ENCODE data around the gene CROCC2. TPM values are rescaled to one million over a fixed set of nuclear protein-coding genes. Genes with fewer than 3 reads are reported as not detected.

Gene CROCC2
- total and polyA plus RNA-seq, 2 donors from 2014 or later, result 0.13 TPM; not detected in 1

DNA sequence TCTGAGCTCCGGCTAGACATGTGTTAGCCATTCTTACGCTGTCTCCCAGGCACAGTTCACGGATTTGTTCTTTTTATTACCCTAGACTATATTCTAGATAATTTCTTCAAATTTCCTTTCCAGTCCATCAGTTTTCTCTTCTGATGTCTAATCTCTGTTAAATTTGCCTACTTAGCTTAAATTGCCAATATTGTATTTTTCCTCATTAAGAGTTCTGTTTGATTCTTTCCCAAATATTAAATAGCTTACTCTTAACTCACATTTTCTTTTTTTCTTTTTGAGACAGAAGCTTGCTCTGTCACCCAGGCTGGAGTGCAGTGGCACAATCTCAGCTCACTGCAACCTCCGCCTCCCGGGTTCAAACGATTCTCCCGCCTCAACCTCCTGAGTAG lies 21.2 kb downstream of the CROCC2 start:
- intact Hi-C loops (cut with DNase I), result no loop called here
- Histone ChIP-seq H3K4me3 (ENCODE audit: low read length in 3 of 3) (no peak overlapping the region), H3K36me3 (ENCODE audit: control insufficient read depth in 2 of 3, insufficient read depth in 3 of 3, low read length in 3 of 3) (no peaks in the 10 kb centered on the region), H3K9ac (ENCODE audit: low read length in 3 of 3) (no peak overlapping the region), H3K27ac (ENCODE audit: low read depth in 2 of 2, low read length in 2 of 2) (no peak overlapping the region), H3K9me3 (ENCODE audit: control insufficient read depth in 2 of 3, insufficient read depth in 1 of 3, low read length in 3 of 3) (peaks cover 0 to 6% (median 0%) of the 10 kb centered on the region in 3 donors), H3K27me3 (ENCODE audit: control insufficient read depth, insufficient read depth, low read length) (no peaks in the 10 kb centered on the region), H3K4me1 (ENCODE audit: control insufficient read depth in 2 of 3, insufficient read depth in 2 of 3, low read depth in 1 of 3, low read length in 3 of 3) (no peaks in the 10 kb centered on the region)
- FAIRE-seq (no peak), DNase-seq (no peak)
- TF ChIP-seq CTCF (IDR thresholded peaks at IDR 0.05; ENCODE audit: borderline replicate concordance, extremely low read depth, insufficient read depth), result no peak

DNA sequence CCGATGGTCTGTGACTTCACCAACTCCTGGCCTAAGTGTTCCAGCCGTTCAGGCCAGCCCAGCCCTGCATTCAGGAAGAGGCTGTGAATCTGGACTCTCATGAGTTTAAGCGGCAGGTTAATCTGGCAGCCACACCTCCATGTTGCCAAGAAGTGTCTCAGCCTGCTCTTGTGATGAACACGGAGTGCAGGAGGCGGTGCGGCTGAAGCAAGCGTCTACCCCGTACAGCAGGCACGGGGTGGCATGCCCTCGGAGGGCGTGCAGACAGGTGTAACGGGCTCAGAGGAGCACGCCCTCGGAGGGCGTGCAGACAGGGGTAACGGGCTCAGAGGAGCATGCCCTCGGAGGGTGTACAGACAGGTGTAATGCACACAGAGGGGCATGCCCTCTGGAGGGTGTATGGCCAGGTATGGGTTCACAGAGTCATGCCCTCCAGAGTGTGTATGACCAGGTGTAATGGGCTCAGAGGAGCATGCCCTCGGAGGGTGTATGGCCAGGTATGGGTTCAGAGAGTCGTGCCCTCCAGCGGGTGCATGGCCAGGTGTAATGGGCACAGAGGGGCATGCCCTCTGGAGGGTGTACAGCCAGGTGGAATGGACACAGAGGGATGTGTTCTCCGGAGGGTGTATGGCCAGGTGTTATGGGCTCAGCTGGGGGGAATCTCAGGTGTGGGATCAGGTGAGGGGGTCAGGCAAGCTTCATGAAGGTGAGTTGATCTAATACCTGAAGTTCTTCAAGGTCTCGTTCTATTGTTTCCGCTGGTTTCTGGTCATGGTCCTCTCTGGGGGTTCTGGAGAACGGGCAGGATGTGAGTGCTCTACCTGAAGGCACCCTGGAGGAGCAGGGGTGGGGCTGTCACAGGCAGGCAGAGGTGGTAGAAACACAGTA lies 22.6 kb downstream of the CROCC2 start:
- Histone ChIP-seq H3K27me3 (ENCODE audit: control insufficient read depth, insufficient read depth, low read length) (no peaks in the 10 kb centered on the region), H3K9ac (ENCODE audit: low read length in 3 of 3) (no peak overlapping the region), H3K4me1 (ENCODE audit: control insufficient read depth in 2 of 3, insufficient read depth in 2 of 3, low read depth in 1 of 3, low read length in 3 of 3) (no peaks in the 10 kb centered on the region), H3K4me3 (ENCODE audit: low read length in 3 of 3) (no peak overlapping the region), H3K9me3 (ENCODE audit: control insufficient read depth in 2 of 3, insufficient read depth in 1 of 3, low read length in 3 of 3) (peaks cover 0 to 6% (median 0%) of the 10 kb centered on the region in 3 donors), H3K27ac (ENCODE audit: low read depth in 2 of 2, low read length in 2 of 2) (no peak overlapping the region), H3K36me3 (ENCODE audit: control insufficient read depth in 2 of 3, insufficient read depth in 3 of 3, low read length in 3 of 3) (no peaks in the 10 kb centered on the region)
- FAIRE-seq (no peak), DNase-seq (peak in 2 of 5 donors; percentile 4 to 25)
- TF ChIP-seq CTCF (IDR thresholded peaks at IDR 0.05; ENCODE audit: borderline replicate concordance, extremely low read depth, insufficient read depth), result no peak
- intact Hi-C loops (cut with DNase I), result no loop called here

DNA sequence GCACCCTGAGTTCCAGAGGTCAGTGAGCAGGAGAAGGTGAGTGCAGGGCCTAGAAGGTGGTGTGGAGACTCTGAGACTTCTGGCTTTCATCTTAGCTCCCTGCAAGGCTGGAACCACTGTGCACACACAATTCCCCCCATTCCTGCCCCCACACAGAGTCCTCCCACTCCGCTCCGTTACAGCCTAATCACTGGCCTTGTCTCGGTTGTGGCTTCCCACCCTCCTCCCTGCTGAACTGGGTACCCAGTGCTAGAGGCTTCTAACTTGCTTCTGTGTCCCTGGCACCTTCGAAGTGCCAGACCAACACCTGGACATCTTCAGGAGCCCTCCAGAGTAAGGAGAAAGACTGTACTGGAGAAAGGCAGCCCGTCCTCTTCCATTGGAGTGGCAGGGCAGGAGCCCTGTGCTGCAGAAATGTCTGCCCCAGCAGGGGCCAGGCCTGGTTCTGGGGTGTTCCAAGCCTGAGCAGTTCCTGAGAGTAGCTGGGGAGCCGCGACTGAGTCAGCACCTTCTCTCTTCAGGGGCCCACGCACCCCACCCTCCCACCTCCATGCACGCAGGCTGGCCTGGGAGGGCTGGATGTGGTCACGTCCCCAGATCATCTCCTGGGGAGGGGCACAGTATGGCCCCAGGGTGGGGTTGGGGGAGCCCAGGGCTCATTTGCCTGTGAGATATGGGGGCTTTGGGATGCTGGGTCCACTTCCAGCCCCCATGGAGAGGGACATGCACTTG lies 23.4 kb downstream of the CROCC2 start:
- FAIRE-seq, result no peak
- TF ChIP-seq CTCF (IDR thresholded peaks at IDR 0.05; ENCODE audit: borderline replicate concordance, extremely low read depth, insufficient read depth), result no peak
- H3K27me3 ChIP-seq (ENCODE audit: control insufficient read depth, insufficient read depth, low read length), result no peaks in the 10 kb centered on the region
- DNase-seq, result peak in 2 of 5 donors; percentile 7 to 26
- no peak overlapping the region for H3K9ac ChIP-seq (ENCODE audit: low read length in 3 of 3)
- no peaks in the 10 kb centered on the region for H3K4me1 ChIP-seq (ENCODE audit: control insufficient read depth in 2 of 3, insufficient read depth in 2 of 3, low read depth in 1 of 3, low read length in 3 of 3)
- no peak overlapping the region for H3K27ac ChIP-seq (ENCODE audit: low read depth in 2 of 2, low read length in 2 of 2)
- H3K4me3 ChIP-seq (ENCODE audit: low read length in 3 of 3), result no peak overlapping the region
- peaks cover 0 to 6% (median 0%) of the 10 kb centered on the region in 3 donors for H3K9me3 ChIP-seq (ENCODE audit: control insufficient read depth in 2 of 3, insufficient read depth in 1 of 3, low read length in 3 of 3)
- intact Hi-C loops (cut with DNase I), result no loop called here
- H3K36me3 ChIP-seq (ENCODE audit: control insufficient read depth in 2 of 3, insufficient read depth in 3 of 3, low read length in 3 of 3), result no peaks in the 10 kb centered on the region
